Naive thymus-derived CD8-positive, alpha-beta T cell (primary cell): ENCODE measurements around the gene NOXO1. TPM values are rescaled to one million over a fixed set of nuclear protein-coding genes. Genes with fewer than 3 reads are reported as not detected.

Experiments
- ATAC-seq, 2 donors: fragments of 150-1000 bp; cut with Tn5 transposase in 1 of 2; sonication (Bioruptor Pico), chemical (Tn5 transposase) in 1 of 2; 1 replicate in 1 of 2; 2 replicates in 1 of 2; pipeline ENCODE4 v1.10.0; 2021; ENCODE audit warnings: mild to moderate bottlenecking in 2 of 2, moderate library complexity in 2 of 2
- POLR2A ChIA-PET: fragments of 350-600 bp; sonication (Branson Sonifier 250); formaldehyde crosslinking; loops from one replicate; lab custom pipeline; 2021; ENCODE audit warnings: antibody characterized with exemption; lab: Charles Lee
- DNase-seq, 10 donors: peaks; one replicate each; pipeline versions ENCODE4 v3.0.0 to v3.0.0-alpha.2; 2020 to 2022
- H3K27ac Mint-ChIP-seq, 10 donors: one replicate each; pipeline ENCODE4 v1.8.0; 2020 to 2022; ENCODE audit warnings: mild to moderate bottlenecking in 10 of 10, mixed read lengths in 10 of 10, moderate library complexity in 4 of 10, inconsistent platforms in 1 of 10
- H3K27me3 Mint-ChIP-seq, 5 donors: one replicate each; pipeline ENCODE4 v1.8.0; 2021 to 2022; ENCODE audit warnings: mixed read lengths in 5 of 5
- H3K36me3 Mint-ChIP-seq, 3 donors: one replicate each; pipeline ENCODE4 v1.8.0; 2020 to 2022; ENCODE audit warnings: mixed read lengths in 3 of 3, mild to moderate bottlenecking in 2 of 3, inconsistent platforms in 1 of 3
- H3K4me1 Mint-ChIP-seq, 4 donors: one replicate each; pipeline ENCODE4 v1.8.0; 2021 to 2022; ENCODE audit warnings: mixed read lengths in 4 of 4
- H3K4me3 Mint-ChIP-seq, 10 donors: one replicate each; pipeline ENCODE4 v1.8.0; 2020 to 2022; ENCODE audit warnings: mild to moderate bottlenecking in 10 of 10, mixed read lengths in 10 of 10, moderate library complexity in 6 of 10, inconsistent platforms in 1 of 10
- H3K9me3 Mint-ChIP-seq, 9 donors: one replicate each; pipeline ENCODE4 v1.8.0; 2020 to 2022; ENCODE audit warnings: mixed read lengths in 9 of 9, mild to moderate bottlenecking in 3 of 9, inconsistent platforms in 1 of 9, moderate library complexity in 1 of 9
- polyA plus RNA-seq, 3 donors: library from polyadenylated mRNA; unstranded; fragments of 300-500 nt; fragmentation: Illumina TruSeq; gene quantifications; one replicate each; pipeline ENCODE4 v1.2.3, GENCODE V29; 2021
- total RNA-seq, 8 experiments: library from RNA in 2 of 8; stranded (reverse) in 2 of 8; gene quantifications; one replicate each; pipeline ENCODE4 v1.2.3 and lab custom pipeline; 2021 to 2026

NOXO1 gene
- total and polyA plus RNA-seq, 5 experiments from 2014 or later = 1.3 to 2.3 TPM; not detected in 3

DNA sequence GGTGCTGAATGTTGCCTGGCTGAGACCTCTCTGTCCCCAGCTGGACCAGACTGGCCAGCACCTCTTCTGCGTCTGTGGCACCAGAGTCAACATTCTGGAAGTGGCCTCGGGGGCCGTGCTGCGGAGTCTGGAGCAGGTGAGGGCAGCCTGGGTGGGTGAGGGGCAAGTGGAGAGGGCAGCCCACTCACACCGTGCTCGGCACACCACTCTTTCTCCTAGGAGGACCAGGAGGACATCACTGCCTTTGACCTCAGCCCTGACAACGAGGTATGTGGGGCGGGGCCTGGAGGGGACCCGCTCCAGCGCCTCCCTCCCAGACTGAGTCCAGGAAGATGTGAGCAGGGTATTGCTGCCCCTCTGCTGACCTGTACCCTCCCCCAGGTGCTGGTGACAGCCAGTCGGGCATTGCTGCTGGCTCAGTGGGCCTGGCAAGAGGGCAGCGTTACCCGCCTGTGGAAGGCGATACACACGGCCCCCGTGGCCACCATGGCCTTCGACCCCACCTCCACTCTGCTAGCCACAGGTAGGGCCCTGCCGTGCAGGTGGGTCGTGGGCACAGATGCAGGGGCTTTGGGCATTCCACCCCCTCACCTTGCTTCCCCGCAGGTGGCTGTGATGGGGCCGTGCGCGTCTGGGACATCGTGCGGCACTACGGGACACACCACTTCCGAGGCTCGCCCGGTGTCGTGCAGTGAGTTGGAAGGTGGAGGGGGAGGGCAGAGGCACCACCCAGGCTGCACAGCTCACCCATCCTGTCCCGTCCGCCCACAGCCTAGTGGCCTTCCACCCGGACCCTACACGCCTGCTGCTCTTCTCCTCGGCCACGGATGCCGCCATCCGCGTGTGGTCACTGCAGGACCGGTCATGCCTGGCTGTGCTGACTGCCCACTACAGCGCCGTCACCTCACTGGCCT is 6.9 kb downstream of the NOXO1 start:
- H3K27me3 Mint-ChIP-seq = peaks cover 0 to 10% (median 0%) of the 10 kb centered on the region in 5 donors
- peaks cover 17 to 30% (median 23%) of the 10 kb centered on the region in 4 donors for H3K4me1 Mint-ChIP-seq
- no peaks in the 10 kb centered on the region for H3K9me3 Mint-ChIP-seq
- H3K36me3 Mint-ChIP-seq = peaks cover 0 to 55% (median 19%) of the 10 kb centered on the region in 3 donors
- POLR2A ChIA-PET = interaction anchor here (1.1 to 2.1 kb wide), 5 partner anchors 8 to 38 kb away, joined by 3 to 11 read pairs (median 3); partner anchors contain the start of genes GFER and RPS2
- no peak for DNase-seq
- no peak for ATAC-seq
- H3K27ac Mint-ChIP-seq = no peak overlapping the region
- H3K4me3 Mint-ChIP-seq = peak overlapping the region in 3 of 10 donors; percentile 4 to 65 (median 41)

DNA sequence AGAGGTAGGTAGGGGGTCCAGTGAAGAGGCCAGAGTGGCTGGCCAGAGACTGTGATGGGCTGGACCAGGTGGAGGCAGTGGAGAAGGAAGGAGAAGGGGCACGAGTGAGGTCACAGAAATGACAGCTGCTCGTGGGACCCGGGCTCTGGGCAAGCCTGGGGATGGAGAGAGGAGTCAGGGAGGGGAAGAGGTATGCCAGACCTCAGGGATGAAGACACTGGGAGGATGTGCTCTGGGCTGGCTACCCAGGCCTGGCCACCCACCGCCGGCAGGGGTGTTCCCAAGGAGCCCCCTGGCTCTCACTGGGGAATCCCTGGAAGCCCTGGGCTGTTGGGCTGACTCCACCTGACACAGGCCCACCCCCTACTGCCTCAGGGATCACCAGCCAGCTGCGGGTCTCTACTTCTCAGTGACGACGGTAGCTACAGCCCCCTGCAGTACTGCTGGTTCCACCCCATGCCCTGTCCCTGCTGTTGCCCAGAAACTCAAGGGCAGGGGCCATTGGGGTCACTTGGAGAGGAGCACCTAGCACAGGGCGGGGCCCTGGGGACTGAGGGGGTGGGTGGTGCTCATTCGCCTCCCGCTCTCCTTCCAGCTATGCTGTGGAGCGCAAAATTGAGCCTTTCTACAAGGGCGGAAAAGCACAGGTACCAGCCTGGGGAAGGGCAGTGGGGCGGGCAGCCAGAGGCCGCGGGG is 7.7 kb downstream of the NOXO1 start:
- H3K36me3 Mint-ChIP-seq = peaks cover 0 to 51% (median 18%) of the 10 kb centered on the region in 3 donors
- POLR2A ChIA-PET = interaction anchor here (1.4 to 2.1 kb wide), 3 partner anchors 9 to 39 kb away, joined by 3 to 11 read pairs (median 7); partner anchors contain the start of gene RPS2

DNA sequence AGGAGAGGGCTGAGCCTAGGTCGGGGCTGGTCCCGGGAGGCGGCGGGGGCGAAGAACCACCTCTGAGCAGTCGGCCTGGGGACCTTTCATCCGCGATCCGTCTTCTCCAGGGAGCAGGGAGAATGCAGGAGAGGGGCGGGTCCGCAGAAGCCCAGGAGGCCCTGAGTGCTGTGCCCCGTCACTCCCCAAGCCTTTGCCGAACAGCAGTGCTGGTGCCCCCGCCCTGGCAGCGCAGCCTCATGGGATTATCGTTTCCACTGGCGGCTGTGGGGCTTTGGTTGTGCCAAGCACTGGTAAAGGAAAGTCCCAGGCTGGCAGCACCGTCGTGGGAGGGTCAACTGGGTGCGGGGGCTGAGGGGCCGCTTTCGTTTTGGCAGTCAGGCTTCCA is 8.8 kb downstream of the NOXO1 start:
- DNase-seq (peak in 1 of 10 donors; percentile 62), ATAC-seq (no peak)
- peaks cover 0 to 41% (median 16%) of the 10 kb centered on the region in 3 donors for H3K36me3 Mint-ChIP-seq
- peaks cover 17 to 30% (median 23%) of the 10 kb centered on the region in 4 donors for H3K4me1 Mint-ChIP-seq
- H3K27me3 Mint-ChIP-seq = peaks cover 0 to 5% (median 0%) of the 10 kb centered on the region in 5 donors
- POLR2A ChIA-PET = interaction anchor here (0.6 to 3.7 kb wide), 21 partner anchors 8 to 1292 kb away, joined by 3 to 43 read pairs (median 6); partner anchors contain the start of genes ATP6V0C, GFER, MLST8 and MSRB1
- H3K4me3 Mint-ChIP-seq = peak overlapping the region; percentile 89 to 100 (median 97)
- no peaks in the 10 kb centered on the region for H3K9me3 Mint-ChIP-seq
- peak overlapping the region in 6 of 10 donors; percentile 28 to 99 (median 99) for H3K27ac Mint-ChIP-seq

More for the DNA sequence above, 7.7 kb downstream of the NOXO1 start:
- H3K27me3 Mint-ChIP-seq = peaks cover 0 to 7% (median 0%) of the 10 kb centered on the region in 5 donors
- peaks cover 17 to 30% (median 23%) of the 10 kb centered on the region in 4 donors for H3K4me1 Mint-ChIP-seq
- ATAC-seq (no peak), DNase-seq (no peak)
- no peaks in the 10 kb centered on the region for H3K9me3 Mint-ChIP-seq
- H3K27ac Mint-ChIP-seq = peak overlapping the region in 1 of 10 donors; percentile 43
- H3K4me3 Mint-ChIP-seq = peak overlapping the region in 5 of 10 donors; percentile 9 to 97 (median 46)

DNA sequence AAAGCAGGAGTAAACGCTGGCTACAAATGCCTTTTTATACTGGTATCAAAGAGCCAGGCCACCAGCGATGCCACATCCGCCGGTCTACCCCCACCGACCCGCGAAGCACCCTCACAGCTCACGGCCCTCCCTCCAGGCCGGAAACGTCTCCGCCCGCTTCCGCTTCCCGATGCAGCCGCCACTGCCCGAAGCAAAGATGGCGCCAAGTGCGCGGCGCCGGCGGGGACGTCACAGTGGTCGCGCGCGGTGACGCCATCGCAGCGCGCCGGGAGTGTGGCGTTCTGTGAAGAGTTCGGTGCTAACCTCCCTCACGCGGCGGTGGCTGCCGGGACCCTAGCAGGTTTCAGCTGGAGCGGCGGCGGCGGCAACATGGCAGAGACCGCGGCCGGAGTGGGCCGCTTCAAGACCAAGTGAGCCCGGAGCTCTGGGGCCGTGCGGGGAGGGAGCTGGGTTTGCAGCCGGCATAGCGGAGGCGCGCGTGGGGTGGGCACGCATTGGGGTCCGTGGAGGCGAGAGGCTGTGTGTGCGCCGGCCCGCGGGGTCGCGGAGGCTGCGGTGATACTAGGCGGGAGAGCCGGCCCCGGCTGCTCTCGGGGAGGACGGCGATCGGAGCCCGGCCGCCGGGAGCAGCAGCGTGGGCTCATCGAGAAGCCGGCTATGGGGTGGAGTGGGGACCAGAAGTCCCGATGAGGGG is 9.3 kb downstream of the NOXO1 start, which contains the start of gene TBL3:
TSS of gene TBL3 (plus strand) at position 258 of the 694 bp plus-strand sequence. CDS start at position 370, 112 bp downstream.
- POLR2A ChIA-PET = interaction anchor here (0.6 to 3.7 kb wide), 24 partner anchors 8 to 1291 kb away, joined by 3 to 43 read pairs (median 4); partner anchors contain the start of genes ATP6V0C, ECI1, FAHD1 and GFER
- peaks cover 0 to 36% (median 16%) of the 10 kb centered on the region in 3 donors for H3K36me3 Mint-ChIP-seq
- peak within 1 kb of the TSS; percentile 89 to 100 (median 97) for H3K4me3 Mint-ChIP-seq
- DNase-seq (peak; percentile 93 to 98 (median 96)), ATAC-seq (peak; percentile 96 to 98)
- H3K27me3 Mint-ChIP-seq = peaks cover 0 to 5% (median 0%) of the 10 kb centered on the region in 5 donors
- H3K4me1 Mint-ChIP-seq = peaks cover 17 to 30% (median 23%) of the 10 kb centered on the region in 4 donors
- no peaks in the 10 kb centered on the region for H3K9me3 Mint-ChIP-seq
- H3K27ac Mint-ChIP-seq = peak within 1 kb of the TSS; percentile 96 to 100 (median 99)

DNA sequence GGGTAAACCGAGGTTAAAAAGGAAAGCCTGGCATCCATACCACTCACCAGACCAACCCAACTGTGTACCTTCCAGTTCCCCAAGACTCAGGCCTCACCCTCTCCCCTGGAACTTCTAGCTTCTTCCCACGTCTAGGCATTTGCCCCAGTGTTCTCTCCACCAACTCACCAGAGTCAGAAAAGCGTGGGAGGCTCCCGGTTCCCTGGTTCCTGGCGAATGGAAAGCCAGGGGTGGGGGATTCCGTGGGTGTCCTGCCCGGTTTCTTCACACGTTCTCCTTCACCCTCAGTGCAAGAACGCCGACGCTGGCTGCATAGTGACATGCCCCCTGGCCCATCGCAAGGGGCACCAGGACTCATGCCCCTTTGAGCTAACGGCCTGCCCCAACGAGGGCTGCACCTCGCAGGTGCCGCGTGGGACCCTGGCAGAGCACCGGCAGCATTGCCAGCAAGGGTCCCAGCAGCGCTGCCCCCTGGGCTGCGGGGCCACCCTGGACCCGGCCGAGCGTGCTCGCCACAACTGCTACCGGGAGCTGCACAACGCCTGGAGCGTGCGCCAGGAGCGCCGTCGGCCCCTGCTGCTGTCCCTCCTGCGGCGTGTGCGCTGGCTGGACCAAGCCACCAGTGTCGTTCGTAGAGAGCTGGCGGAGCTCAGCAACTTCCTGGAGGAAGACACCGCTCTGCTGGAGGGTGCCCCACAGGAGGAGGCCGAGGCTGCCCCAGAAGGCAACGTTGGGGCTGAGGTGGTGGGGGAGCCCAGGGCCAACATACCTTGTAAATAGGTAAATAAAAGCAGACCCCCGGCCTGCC is 12.9 kb downstream of the NOXO1 start:
- peaks cover 27 to 47% (median 38%) of the 10 kb centered on the region in 4 donors for H3K4me1 Mint-ChIP-seq
- ATAC-seq (no peak), DNase-seq (no peak)
- H3K36me3 Mint-ChIP-seq = peaks cover 4 to 19% (median 4%) of the 10 kb centered on the region in 3 donors
- POLR2A ChIA-PET = interaction anchor here (0.5 to 1.7 kb wide), 2 partner anchors 13 to 186 kb away, joined by 4 to 6 read pairs; partner anchors contain the start of gene TRAF7
- H3K9me3 Mint-ChIP-seq = no peaks in the 10 kb centered on the region
- H3K27ac Mint-ChIP-seq = no peak overlapping the region
- H3K4me3 Mint-ChIP-seq = no peak overlapping the region
- H3K27me3 Mint-ChIP-seq = no peaks in the 10 kb centered on the region

DNA sequence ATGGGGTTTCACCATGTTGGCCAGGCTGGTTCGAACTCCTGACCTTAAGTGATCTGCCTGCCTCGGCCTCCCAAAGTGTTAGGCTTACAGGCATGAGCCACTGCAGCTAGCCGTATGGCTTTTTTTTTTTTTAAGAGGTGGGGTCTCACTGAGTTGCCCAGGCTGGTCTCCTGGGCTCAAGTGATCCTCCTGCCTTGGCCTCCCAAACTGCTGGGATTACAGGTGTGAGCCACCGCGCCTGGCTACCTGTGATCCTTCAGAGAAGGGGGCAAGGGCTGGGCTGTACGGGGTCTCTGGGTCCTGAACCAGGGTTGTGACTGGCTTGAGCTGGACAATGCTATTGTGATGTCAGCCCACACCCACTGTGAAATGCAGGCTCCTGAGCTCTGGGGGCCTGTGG is 14.8 kb downstream of the NOXO1 start, which contains the start of gene RNF151:
TSS of gene RNF151 (plus strand) at position 397 of the 400 bp plus-strand sequence. CDS start 26 bp downstream, outside the sequence.
- DNase-seq = no peak
- POLR2A ChIA-PET = interaction anchor here (0.6 to 7.9 kb wide), 8 partner anchors 17 to 431 kb away, joined by 3 to 89 read pairs (median 10); partner anchors contain the start of genes GFER, NOXO1, NUBP2 and PKD1
- Mint-ChIP-seq H3K27me3 (no peaks in the 10 kb centered on the region), H3K36me3 (peaks cover 4 to 27% (median 10%) of the 10 kb centered on the region in 3 donors), H3K27ac (peak within 1 kb of the TSS; percentile 96 to 99 (median 97)), H3K9me3 (no peaks in the 10 kb centered on the region), H3K4me1 (peaks cover 18 to 44% (median 40%) of the 10 kb centered on the region in 4 donors), H3K4me3 (peak within 1 kb of the TSS; percentile 89 to 97 (median 94))
- no peak for ATAC-seq

DNA sequence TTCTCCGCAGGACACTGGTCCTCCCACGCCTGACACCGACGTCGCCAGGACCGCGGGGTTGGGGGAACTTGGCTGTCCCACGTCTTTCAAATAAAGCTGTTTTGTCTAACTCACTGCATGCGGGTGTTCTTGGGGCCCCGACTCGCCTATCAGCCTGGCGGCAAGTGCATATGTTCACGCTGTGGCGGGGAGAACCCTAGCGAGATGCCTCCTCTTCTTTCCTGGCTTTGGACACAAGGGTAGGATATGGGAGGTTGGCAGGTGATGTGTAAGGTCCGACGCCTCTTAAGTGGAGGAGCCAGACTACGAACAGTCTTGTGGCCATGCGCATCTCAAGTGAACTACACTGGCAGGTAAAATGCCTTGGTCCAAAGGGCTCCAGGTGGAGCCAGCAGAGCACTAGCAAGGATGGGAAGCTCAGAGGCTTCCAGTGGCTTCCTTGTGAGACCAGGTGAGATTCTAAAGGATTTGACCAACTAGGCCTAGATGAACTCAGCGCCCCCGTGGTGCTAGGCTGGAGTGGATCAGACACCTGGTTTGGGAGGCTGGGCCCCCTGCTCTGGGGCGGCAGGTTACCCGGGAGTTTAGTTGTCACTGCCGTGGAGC is 15.8 kb downstream of the NOXO1 start:
- DNase-seq (no peak), ATAC-seq (peak; percentile 4 to 7)
- Mint-ChIP-seq H3K27me3 (no peaks in the 10 kb centered on the region), H3K27ac (peak overlapping the region; percentile 96 to 99 (median 97)), H3K4me1 (peaks cover 20 to 45% (median 41%) of the 10 kb centered on the region in 4 donors), H3K4me3 (peak overlapping the region; percentile 89 to 97 (median 94)), H3K36me3 (peaks cover 4 to 33% (median 14%) of the 10 kb centered on the region in 3 donors), H3K9me3 (no peaks in the 10 kb centered on the region)
- POLR2A ChIA-PET = interaction anchor here (0.6 to 7.9 kb wide), 40 partner anchors 8 to 1329 kb away, joined by 3 to 89 read pairs (median 5); partner anchors contain the start of genes EME2, FAHD1, GFER and HAGH

DNA sequence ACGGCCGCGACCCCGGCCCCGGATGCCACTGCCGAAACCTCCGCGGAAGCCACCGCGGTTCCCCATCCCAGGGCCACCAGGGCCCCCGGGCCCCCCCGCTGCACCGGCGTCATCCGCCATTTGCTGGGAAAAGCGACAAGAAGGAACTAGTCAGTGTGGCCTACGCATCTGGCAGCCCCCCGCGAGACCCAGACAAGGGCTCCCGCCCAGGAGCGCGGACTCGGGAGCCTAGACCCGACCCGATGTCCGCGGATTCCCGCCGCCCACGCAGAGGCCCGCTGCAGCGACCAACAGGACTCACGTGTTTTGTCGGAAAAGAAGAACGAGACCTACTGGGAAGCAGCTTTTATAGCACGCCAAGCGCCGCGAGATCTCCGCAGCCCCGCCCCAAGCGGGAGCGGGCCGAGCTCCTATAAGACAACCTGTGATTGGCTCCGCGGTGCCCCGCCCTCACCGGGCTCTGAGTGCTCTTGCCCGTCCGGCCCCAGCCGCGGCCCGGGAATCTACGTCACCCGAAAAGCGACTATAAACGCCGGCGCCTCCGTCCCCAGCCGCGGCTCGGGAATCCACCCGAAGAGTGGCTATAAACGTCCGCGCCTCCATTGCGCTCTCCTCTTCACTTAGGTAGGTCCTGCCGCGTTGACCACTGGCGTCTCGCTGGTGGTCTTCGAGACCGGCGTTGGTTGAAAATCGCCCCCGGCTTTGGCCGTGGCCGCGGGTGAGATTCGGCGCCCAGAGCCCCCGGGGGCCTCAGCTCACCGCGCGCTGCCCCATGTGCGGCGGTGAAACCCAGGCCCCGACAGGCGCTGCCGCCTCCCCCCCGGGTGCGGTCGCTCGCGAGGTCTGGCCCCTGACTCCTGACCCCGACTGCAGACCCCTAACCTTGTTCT is 16.5 kb downstream of the NOXO1 start, which contains the start of gene RPS2:
TSS of gene RPS2 (minus strand) at position 321 of the 890 bp plus-strand sequence. CDS start at position 120, 201 bp downstream.
- Mint-ChIP-seq H3K9me3 (no peaks in the 10 kb centered on the region), H3K4me1 (peaks cover 24 to 48% (median 48%) of the 10 kb centered on the region in 4 donors), H3K4me3 (peak within 1 kb of the TSS; percentile 89 to 97 (median 94)), H3K27ac (peak within 1 kb of the TSS; percentile 96 to 99 (median 97)), H3K36me3 (peaks cover 4 to 33% (median 14%) of the 10 kb centered on the region in 3 donors), H3K27me3 (no peaks in the 10 kb centered on the region)
- DNase-seq (peak; percentile 95 to 100 (median 98)), ATAC-seq (peak; percentile 88 to 93)
- POLR2A ChIA-PET = interaction anchor here (0.6 to 7.9 kb wide), 48 partner anchors 9 to 1328 kb away, joined by 3 to 89 read pairs (median 4); partner anchors contain the start of genes ABCA3, EME2, FAHD1 and GFER
